HepG2 (cell line): ENCODE results near the gene UTRN. TPM values are rescaled to one million over a fixed set of nuclear protein-coding genes. Genes with fewer than 3 reads are reported as not detected.

Source experiments
- FOSL2 ChIP-seq: sonication (generic); formaldehyde crosslinking; IDR thresholded peaks from 2 replicates; pipeline ENCODE4 v1.4.0; 2020; ENCODE audit warnings: missing genetic modification reagents
- FOXK1 ChIP-seq: sonication (generic); formaldehyde crosslinking; IDR thresholded peaks from 2 replicates; pipeline ENCODE4 v1.4.0; 2020; ENCODE audit warnings: low read depth, missing genetic modification reagents, borderline replicate concordance
- FOXO1 ChIP-seq: sonication (generic); formaldehyde crosslinking; IDR thresholded peaks from 2 replicates; pipeline ENCODE4 v1.4.0; 2020; ENCODE audit warnings: missing genetic modification reagents
- HOXA7 ChIP-seq: sonication (generic); formaldehyde crosslinking; IDR thresholded peaks from 2 replicates; pipeline ENCODE4 v1.8.1; 2022; ENCODE audit warnings: mild to moderate bottlenecking, missing genetic modification reagents, moderate library complexity
- PLRG1 ChIP-seq: fragments of 450-650 bp; conservative IDR thresholded peaks from 2 replicates; pipeline ENCODE4 v1.6.1; 2016
- SRF ChIP-seq: IDR thresholded peaks from 2 replicates; pipeline ENCODE4 v1.6.1; 2011; ENCODE audit warnings: mild to moderate bottlenecking, low read depth, low read length, moderate library complexity
- TCF12 ChIP-seq, 2 experiments: fragments of 450-650 bp in 1 of 2; sonication (generic) in 1 of 2; formaldehyde crosslinking in 1 of 2; IDR thresholded peaks; 2 replicates each; pipeline versions ENCODE4 v1.6.1 to v1.8.0; 2017 to 2022; ENCODE audit warnings: antibody characterized with exemption in 1 of 2, mild to moderate bottlenecking in 1 of 2, missing genetic modification reagents in 1 of 2, moderate library complexity in 1 of 2
- ZNF296 ChIP-seq: sonication (generic); formaldehyde crosslinking; conservative IDR thresholded peaks from 2 replicates; pipeline ENCODE4 v1.5.0; 2020; ENCODE audit warnings: mild to moderate bottlenecking, missing genetic modification reagents
- ZNF431 ChIP-seq: sonication (generic); formaldehyde crosslinking; IDR thresholded peaks from 2 replicates; pipeline ENCODE4 v1.9.0; 2022; ENCODE audit warnings: missing genetic modification reagents, low read depth, mild to moderate bottlenecking, borderline replicate concordance
- ZNF496 ChIP-seq: sonication (generic); formaldehyde crosslinking; IDR thresholded peaks from 2 replicates; pipeline ENCODE4 v1.8.1; 2023; ENCODE audit warnings: mild to moderate bottlenecking, moderate library complexity, missing genetic modification reagents; ENCODE audit not compliant: insufficient replicate concordance
- ZNF552 ChIP-seq: sonication (generic); formaldehyde crosslinking; IDR thresholded peaks from 2 replicates; pipeline ENCODE4 v1.9.0; 2022; ENCODE audit warnings: missing genetic modification reagents, mild to moderate bottlenecking, borderline replicate concordance
- ZNF878 ChIP-seq: sonication (generic); formaldehyde crosslinking; IDR thresholded peaks from 2 replicates; pipeline ENCODE4 v1.8.1; 2023; ENCODE audit warnings: mild to moderate bottlenecking, missing genetic modification reagents, moderate library complexity
- polyA plus RNA-seq, 8 experiments: library from polyadenylated mRNA; depleted of rRNA in 3 of 8; stranded (reverse) in 7 of 8; unstranded in 1 of 8; fragments of >200 nt; fragmentation: Illumina TruSeq in 4 of 8; extraction: Trizol in 4 of 8; gene quantifications; 2 replicates each; pipeline versions ENCODE4 v1.2.1 to v1.2.3, GENCODE V29; 2011 to 2016; ENCODE audit warnings: low read depth in 4 of 8, missing spikeins in 1 of 8, mixed read lengths in 1 of 8; ENCODE audit not compliant: insufficient read depth in 1 of 8
- total RNA-seq, 5 experiments: library from RNA; depleted of rRNA; stranded (reverse); fragments of >200 nt; fragmentation: Illumina TruSeq; extraction: Trizol; gene quantifications; 2 replicates each; pipeline ENCODE4 v1.2.3, GENCODE V29; 2016; ENCODE audit warnings: low read depth in 1 of 5
- TF ChIP-seq, protein P1 (sequence below): sonication (generic); formaldehyde crosslinking; IDR thresholded peaks from 2 replicates; pipeline ENCODE4 v1.4.0; 2020; ENCODE audit warnings: mild to moderate bottlenecking, low read depth, missing genetic modification reagents
- TF ChIP-seq, protein P2 (sequence below): sonication (generic); formaldehyde crosslinking; conservative IDR thresholded peaks from 2 replicates; pipeline ENCODE4 v1.4.0; 2020; ENCODE audit warnings: mild to moderate bottlenecking, missing genetic modification reagents, moderate library complexity
- TF ChIP-seq, protein P3 (sequence below): sonication (generic); formaldehyde crosslinking; IDR thresholded peaks from 2 replicates; pipeline ENCODE4 v1.8.1; 2022; ENCODE audit warnings: low read depth, mild to moderate bottlenecking, missing genetic modification reagents
- TF ChIP-seq, protein P4 (sequence below): sonication (generic); formaldehyde crosslinking; IDR thresholded peaks from 2 replicates; pipeline ENCODE4 v1.4.0; 2020; ENCODE audit warnings: mild to moderate bottlenecking, missing genetic modification reagents
- TF ChIP-seq, protein P5 (sequence below): sonication (generic); formaldehyde crosslinking; IDR thresholded peaks from 2 replicates; pipeline ENCODE4 v1.5.0; 2020; ENCODE audit warnings: missing genetic modification reagents

UTRN gene
- total and polyA plus RNA-seq, 2 of the 13 experiments (the other 11 are each of a cell fraction or from before 2014, with no cell fraction given) = 102 to 116 TPM

DNA sequence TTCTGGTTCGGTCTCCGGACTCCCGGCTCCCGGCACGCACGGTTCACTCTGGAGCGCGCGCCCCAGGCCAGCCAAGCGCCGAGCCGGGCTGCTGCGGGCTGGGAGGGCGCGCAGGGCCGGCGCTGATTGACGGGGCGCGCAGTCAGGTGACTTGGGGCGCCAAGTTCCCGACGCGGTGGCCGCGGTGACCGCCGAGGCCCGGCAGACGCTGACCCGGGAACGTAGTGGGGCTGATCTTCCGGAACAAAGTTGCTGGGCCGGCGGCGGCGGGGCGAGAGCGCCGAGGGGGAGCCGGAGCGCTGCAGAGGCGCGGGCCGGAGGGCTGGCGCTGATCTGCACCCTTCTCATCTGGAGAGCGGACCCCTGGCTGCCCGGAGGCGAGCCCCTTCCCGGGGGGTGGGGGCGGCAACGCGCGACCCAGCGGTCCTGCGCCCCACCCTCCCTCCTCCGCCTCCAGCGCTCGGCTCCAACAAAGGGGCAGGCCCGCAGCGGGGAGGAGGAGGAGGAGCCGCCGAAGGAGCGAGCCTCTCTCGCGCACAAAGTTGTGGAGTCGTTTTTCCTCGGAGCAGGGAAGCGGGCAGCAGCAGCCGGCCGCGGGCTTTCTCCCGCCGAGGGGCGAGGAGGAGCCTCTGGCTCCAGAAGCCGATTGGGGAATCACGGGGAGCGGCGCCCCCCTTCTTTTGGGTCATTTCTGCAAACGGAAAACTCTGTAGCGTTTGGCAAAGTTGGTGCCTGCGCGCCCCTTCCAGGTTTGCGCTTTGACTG lies at the start of gene UTRN (continued):
- TF ChIP-seq, protein P1, sequence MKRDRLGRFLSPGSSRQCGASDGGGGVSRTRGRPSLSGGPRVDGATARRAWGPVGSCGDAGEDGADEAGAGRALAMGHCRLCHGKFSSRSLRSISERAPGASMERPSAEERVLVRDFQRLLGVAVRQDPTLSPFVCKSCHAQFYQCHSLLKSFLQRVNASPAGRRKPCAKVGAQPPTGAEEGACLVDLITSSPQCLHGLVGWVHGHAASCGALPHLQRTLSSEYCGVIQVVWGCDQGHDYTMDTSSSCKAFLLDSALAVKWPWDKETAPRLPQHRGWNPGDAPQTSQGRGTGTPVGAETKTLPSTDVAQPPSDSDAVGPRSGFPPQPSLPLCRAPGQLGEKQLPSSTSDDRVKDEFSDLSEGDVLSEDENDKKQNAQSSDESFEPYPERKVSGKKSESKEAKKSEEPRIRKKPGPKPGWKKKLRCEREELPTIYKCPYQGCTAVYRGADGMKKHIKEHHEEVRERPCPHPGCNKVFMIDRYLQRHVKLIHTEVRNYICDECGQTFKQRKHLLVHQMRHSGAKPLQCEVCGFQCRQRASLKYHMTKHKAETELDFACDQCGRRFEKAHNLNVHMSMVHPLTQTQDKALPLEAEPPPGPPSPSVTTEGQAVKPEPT = peak; percentile 74; the same call in 1 of the 2 replicates
- TF ChIP-seq ZNF496 = no peak
- peak; percentile 78; the same call in 1 of the 2 replicates for TF ChIP-seq ZNF431 (CRISPR knock-in tag)
- TF ChIP-seq, protein P2, sequence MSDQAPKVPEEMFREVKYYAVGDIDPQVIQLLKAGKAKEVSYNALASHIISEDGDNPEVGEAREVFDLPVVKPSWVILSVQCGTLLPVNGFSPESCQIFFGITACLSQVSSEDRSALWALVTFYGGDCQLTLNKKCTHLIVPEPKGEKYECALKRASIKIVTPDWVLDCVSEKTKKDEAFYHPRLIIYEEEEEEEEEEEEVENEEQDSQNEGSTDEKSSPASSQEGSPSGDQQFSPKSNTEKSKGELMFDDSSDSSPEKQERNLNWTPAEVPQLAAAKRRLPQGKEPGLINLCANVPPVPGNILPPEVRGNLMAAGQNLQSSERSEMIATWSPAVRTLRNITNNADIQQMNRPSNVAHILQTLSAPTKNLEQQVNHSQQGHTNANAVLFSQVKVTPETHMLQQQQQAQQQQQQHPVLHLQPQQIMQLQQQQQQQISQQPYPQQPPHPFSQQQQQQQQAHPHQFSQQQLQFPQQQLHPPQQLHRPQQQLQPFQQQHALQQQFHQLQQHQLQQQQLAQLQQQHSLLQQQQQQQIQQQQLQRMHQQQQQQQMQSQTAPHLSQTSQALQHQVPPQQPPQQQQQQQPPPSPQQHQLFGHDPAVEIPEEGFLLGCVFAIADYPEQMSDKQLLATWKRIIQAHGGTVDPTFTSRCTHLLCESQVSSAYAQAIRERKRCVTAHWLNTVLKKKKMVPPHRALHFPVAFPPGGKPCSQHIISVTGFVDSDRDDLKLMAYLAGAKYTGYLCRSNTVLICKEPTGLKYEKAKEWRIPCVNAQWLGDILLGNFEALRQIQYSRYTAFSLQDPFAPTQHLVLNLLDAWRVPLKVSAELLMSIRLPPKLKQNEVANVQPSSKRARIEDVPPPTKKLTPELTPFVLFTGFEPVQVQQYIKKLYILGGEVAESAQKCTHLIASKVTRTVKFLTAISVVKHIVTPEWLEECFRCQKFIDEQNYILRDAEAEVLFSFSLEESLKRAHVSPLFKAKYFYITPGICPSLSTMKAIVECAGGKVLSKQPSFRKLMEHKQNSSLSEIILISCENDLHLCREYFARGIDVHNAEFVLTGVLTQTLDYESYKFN (CRISPR knock-in tag) = peak; percentile 58
- TF ChIP-seq ZNF296 (CRISPR knock-in tag) = peak; percentile 90
- peak; percentile 90 for TF ChIP-seq ZNF878 (CRISPR knock-in tag)
- TF ChIP-seq ZNF552 (CRISPR knock-in tag) = peak; percentile 59; the same call in 1 of the 2 replicates
- TF ChIP-seq, protein P3, sequence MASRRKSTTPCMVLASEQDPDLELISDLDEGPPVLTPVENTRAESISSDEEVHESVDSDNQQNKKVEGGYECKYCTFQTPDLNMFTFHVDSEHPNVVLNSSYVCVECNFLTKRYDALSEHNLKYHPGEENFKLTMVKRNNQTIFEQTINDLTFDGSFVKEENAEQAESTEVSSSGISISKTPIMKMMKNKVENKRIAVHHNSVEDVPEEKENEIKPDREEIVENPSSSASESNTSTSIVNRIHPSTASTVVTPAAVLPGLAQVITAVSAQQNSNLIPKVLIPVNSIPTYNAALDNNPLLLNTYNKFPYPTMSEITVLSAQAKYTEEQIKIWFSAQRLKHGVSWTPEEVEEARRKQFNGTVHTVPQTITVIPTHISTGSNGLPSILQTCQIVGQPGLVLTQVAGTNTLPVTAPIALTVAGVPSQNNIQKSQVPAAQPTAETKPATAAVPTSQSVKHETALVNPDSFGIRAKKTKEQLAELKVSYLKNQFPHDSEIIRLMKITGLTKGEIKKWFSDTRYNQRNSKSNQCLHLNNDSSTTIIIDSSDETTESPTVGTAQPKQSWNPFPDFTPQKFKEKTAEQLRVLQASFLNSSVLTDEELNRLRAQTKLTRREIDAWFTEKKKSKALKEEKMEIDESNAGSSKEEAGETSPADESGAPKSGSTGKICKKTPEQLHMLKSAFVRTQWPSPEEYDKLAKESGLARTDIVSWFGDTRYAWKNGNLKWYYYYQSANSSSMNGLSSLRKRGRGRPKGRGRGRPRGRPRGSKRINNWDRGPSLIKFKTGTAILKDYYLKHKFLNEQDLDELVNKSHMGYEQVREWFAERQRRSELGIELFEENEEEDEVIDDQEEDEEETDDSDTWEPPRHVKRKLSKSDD = peak; percentile 86
- TF ChIP-seq, protein P4, sequence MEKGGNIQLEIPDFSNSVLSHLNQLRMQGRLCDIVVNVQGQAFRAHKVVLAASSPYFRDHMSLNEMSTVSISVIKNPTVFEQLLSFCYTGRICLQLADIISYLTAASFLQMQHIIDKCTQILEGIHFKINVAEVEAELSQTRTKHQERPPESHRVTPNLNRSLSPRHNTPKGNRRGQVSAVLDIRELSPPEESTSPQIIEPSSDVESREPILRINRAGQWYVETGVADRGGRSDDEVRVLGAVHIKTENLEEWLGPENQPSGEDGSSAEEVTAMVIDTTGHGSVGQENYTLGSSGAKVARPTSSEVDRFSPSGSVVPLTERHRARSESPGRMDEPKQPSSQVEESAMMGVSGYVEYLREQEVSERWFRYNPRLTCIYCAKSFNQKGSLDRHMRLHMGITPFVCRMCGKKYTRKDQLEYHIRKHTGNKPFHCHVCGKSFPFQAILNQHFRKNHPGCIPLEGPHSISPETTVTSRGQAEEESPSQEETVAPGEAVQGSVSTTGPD (CRISPR knock-in tag) = no peak
- peak; percentile 72 for TF ChIP-seq FOXK1 (CRISPR knock-in tag)
- no peak for TF ChIP-seq TCF12 (IDR thresholded peaks at IDR 0.05)
- peak; percentile 58; the same call in 1 of the 2 replicates for TF ChIP-seq TCF12 (CRISPR knock-in tag; IDR thresholded peaks at IDR 0.05)
- TF ChIP-seq FOXO1 = peak; percentile 75
- TF ChIP-seq, protein P5, sequence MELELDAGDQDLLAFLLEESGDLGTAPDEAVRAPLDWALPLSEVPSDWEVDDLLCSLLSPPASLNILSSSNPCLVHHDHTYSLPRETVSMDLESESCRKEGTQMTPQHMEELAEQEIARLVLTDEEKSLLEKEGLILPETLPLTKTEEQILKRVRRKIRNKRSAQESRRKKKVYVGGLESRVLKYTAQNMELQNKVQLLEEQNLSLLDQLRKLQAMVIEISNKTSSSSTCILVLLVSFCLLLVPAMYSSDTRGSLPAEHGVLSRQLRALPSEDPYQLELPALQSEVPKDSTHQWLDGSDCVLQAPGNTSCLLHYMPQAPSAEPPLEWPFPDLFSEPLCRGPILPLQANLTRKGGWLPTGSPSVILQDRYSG (CRISPR knock-in tag) = peak; percentile 94
- TF ChIP-seq HOXA7 = no peak
- no peak for TF ChIP-seq PLRG1
- TF ChIP-seq SRF = no peak
- peak; percentile 20; the same call in 1 of the 2 replicates for TF ChIP-seq FOSL2 (CRISPR knock-in tag)
